Lung microvascular endothelial cell (primary cell): ENCODE results near the gene RILP. TPM values are rescaled to one million over a fixed set of nuclear protein-coding genes. Genes with fewer than 3 reads are reported as not detected.

Experiments used
- DNase-seq, 2 donors: peaks; one replicate each; pipeline versions ENCODE4 v3.0.0 to v3.0.0-alpha.2; 2010; ENCODE audit warnings: low read depth in 2 of 2
- total RNA-seq: library from RNA; depleted of rRNA; stranded (reverse); fragments of >200 nt; gene quantifications from 2 replicates; pipeline ENCODE4 v1.2.1, GENCODE V29; 2014

RILP gene
- total RNA-seq, 1 donor from 2014 or later: 12.5 TPM

DNA sequence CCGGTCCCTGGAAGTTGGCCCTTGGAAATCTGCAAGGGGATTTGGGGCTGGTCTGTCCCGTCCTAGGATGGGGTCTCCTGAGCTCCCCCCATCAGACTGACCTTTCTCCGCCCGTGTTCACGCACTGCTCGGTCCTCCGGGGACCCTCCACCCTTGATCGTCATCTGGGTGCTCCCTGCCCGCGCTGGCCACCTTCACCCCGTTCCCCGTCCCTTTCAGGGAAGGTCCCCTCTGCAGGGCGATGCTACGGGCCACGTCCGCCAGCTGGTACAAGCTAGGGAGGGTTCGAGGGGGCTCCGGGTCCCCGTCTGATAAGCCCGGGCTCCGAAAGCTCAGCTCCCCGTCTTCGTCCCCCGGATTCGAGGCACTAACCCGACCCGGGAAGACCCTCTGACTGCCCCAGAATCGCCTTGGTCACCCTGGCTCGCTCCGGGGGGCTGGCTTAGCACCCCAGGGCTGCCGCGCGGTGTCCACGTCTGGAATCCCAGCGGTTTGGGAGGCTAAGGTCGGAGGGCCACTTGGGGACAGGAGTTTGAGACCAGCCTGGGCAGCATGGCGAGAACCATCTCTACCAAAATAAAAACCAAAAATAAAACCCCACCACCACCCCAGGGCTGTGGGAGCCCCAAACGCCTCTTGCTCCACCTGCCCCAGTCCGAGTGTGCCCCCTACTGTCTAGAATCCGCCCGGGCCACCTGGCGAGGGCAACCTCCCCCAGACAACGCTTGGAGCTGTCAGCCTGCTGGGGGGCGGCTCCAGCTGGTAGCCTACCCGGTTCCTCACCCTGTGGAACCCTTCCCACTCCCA is 20.0 kb downstream of the RILP start:
- peak; percentile 61 to 79 for DNase-seq

DNA sequence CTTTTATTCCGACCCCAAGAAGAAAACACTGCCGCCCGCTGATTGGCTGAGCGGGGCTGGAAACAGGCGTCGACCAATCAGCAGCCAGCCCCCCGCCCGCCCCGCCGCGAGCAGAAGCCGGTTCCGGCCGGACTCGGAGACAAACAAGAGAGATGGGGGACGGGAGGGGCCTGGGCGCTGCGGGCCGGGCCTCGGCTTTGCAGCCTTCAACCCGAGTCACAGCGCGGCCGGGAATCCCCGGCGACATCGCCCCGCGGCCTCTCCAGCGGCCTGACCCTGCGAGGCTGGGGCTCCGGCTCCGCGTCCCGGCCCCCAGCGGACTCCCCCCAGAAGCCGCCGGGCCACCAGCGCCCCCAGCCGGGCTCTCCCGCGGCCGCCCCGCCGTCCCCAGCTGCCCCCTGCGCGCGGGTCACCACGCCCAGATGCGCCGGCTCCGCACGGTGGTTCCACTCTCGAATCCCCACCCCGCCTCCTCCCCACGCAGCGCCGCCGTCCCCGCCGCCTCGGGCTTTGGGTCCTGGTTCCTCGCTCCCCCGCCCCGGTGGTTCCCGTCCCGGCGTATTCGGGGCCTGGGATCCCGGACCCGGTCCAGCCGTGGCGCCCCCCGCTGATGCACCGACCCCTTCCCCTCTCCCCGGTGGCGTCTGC is 20.7 kb downstream of the RILP start:
- peak; percentile 96 for DNase-seq

DNA sequence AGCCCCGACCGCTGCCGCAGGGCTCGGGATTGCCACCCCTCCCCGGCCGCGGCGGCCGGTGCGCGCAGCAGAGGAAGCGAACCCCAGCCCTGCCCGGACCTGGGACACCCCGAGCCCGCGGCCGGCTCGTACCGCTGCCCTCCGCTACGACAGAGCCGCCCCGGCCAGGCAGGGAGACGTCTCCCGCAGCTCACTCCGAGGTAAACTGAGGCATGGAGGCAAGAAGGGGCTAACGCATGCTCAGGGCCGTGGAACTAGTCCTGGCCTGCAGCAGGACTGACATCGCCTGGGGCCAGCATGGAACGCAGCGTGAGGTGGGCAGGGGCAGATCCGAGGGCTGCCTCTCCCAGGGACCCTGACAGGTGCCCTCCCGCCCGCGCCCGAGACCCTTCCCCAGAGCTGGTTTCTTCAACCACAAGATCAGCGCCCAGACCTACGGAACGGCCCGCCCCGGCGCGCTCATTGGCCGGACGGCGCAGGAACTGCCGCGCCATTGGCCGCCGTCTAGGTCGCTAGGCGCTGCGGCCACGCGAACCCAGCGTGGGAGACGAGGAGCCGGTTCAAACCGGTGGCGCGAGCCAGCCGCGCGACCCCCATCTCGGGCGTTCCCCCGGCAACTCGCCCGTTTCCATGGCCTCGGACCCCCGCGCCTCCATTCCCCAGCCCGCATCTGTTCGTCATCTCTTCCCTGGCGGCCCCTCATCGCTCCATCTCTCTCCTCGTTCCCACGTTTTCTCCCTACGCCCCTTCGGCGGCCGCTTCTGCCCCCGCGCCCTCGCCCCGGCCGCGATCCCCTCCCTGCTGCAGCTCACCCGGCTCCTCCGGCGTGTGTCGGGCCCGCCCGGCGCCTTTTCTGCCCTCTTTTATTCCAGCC is 21.4 kb downstream of the RILP start, which contains the start of gene SLC43A2:
TSS of gene SLC43A2 (minus strand) at position 853 of the 874 bp plus-strand sequence. CDS start 960 bp downstream, outside the sequence.
- peak; percentile 87 to 91 for DNase-seq

DNA sequence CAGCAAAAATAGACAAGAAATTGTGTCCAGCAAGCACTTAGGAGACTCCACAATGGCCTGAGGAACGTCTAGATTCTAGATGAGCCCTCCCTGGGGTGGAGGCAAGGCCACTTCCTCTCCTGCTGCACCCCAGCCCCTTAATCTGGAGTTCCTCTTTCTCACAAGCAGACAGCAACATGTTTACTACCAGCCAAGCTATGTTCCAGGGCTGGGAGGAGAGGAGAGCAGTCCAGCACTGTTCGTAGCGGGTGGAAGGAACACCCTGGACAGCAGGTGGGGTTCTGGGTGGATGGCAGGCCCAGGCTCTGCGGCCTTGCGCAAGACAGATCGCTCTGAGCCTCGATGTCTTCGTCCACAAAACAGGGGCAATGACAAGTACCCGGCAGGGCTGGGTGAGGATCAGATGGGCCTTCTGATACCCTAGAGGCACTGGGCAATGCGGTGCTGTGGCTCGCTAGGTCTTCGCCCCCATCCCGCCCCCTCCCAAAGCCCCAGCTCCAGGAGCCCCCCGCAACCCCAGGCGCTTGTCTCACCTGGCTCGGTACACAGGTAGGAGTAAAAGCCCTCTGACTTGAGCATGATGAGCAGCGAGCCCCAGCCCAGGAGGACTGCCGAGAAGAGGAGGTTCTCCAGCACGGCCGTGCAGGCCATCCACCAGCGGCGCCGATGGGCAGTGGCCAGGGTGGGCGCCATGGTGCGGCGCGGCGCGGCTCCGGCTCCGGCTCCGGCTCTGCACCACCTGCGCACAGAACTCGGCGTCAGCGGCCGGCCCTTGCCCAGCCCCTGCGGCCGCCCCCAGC is 22.3 kb downstream of the RILP start:
- peak; percentile 20 to 36 for DNase-seq

DNA sequence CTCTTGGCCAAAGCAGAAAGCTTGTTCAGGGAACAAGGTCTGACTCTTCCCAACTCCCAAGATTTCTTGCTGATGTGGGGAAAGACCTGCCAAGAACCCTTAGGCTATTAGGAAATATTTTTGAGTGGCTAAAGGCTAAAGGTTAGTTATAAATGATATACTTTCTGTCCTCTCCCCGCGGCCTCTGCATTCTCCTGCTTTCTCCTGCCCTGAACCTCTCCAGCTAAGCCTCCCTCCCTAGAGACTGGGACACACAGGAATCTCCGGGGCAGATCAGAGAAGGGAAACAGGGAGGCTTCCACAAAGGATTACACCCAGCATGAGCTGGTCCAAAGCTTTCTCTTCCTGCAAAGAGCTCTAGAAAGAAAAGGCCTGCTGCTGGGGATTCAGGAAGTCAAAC is 23.3 kb downstream of the RILP start:
- peak in 1 of 2 donors; percentile 15 for DNase-seq

DNA sequence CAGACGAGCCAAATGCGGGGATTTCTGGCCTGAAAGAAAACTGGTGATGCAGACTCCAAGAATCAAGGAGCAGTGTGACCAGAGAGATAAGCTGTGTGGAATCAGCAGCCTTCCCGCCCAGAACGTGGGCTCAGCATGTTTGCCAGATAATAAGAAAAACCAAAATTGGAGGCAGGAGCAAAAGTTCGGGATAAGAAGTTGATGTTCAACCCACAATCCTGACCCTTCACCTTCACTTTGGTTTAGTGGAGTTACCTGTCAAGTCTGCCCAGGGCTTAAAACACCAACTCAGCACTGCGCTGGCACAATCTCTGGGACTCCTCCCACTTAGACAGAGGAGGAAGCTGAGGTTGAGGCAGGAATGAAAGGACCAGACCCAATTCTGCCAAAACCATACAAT is 24.1 kb downstream of the RILP start:
- peak in 1 of 2 donors; percentile 18 for DNase-seq

DNA sequence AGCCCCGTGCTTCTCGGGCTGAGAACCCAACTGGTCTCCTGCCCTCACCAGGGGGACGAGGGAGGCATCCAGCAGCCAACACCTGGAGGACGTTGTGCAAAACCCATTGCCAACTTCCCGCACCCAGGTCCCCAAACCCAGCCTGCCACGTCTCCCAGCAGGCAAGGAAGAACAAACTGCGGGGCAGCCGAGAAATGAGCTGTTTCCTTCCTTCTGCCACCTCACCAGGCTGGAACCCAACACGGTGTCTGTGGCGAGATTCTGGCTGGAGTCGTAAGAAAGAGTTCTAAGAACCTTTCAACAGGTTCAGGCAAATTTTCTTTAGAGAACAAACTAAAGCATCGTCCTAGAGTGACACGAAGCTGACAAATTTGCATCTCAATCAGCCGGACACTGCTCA is 24.6 kb downstream of the RILP start:
- peak in 1 of 2 donors; percentile 59 for DNase-seq

DNA sequence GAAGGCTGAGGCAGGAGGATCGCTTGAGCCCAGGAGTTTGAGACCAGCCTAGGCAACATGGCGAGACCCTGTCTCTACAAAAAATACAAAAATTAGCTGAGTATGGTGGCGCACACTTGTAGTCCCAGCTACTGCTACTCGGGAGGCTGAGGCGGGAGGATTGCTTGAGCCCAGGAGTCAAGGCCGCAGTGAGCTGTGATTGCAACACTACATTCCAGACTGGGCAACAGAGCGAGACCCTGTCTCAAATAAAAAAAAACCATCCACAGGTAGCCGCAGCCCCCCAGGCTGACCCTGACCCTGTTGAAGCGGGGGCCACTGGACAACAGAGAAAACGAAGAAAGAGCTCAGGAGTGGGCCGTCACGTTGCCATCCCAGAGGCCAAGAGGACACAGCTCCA is 25.0 kb downstream of the RILP start:
- DNase-seq: no peak

DNA sequence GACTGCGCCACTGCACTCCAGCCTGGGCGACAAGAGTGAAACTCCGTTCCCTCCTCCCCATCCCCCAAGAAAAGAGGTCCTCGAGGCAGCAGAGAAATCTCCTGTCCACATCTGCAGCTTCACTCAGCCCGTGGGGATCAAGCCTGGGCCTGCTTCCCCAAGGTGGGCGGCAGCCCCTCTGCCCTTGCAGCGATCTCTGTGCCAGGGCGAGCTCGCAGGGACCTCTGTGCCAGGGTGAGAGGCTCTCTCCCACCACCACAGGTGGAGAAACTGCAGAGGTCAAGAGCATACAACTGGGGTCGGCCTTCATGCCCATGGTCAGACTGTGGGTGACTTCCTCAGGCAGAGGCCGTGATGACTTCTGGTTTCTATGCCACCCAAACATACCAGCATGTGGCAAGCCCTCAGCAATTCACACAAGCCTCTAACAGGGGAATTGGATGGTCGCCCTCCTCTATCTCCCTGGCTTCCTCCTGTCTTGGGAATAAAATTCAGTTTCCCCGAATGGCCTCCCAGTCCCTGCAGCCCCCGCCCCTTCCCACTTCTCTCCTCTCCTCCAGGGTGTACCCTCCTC is 26.5 kb downstream of the RILP start:
- no peak for DNase-seq

DNA sequence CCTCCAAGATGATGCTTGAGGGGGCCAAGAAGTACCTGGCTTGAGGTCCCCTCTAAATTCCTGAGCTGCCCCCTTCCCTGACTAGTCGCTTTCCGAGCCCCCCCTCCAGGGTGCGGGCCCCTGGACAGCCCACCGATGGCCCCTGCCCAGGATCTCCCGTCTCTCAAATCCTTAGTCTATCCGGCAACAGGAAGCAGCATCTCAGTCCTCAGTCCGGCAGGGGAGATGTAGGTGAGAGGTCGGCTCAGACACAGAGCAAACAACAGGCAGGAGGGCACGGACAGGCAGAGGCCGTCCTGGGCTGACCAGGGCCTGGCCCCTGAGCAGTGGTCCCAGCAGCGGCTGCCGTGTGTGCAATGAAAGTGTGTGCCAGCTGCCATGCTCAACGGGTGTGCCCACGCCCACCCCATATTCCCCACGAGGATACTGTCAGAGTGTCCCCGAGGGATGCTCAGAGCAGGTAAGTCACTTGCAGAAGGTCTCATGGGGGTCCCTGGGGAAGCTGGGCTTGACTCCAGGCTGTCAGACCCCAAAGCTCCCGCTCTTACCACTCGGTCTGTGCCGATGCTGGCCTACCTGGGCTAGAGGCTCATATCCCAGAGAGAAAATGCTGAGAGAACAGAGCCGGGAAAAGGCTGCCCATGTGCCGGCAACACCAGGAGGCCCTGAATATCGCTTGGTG is 28.3 kb downstream of the RILP start:
- DNase-seq: peak in 1 of 2 donors; percentile 65

DNA sequence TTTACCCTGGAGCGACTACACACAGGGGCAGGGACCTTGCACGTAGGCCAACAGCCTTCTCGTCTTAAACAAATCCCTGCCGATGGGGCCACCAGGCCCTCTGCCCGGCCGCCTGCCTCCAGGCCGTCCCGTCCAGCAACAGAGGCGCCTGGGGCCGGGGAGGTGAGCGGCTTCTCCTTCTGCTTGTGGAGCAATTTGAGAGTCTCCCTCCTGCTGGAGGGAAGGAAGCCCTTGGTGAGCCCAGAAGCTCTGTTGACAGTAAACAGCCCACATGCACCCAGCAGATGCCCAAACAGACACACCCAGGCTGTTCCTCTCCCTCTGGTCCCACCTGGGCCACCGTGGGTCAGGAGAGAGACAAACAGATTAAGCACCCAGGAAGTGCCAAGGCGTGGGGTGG is 29.2 kb downstream of the RILP start:
- no peak for DNase-seq

DNA sequence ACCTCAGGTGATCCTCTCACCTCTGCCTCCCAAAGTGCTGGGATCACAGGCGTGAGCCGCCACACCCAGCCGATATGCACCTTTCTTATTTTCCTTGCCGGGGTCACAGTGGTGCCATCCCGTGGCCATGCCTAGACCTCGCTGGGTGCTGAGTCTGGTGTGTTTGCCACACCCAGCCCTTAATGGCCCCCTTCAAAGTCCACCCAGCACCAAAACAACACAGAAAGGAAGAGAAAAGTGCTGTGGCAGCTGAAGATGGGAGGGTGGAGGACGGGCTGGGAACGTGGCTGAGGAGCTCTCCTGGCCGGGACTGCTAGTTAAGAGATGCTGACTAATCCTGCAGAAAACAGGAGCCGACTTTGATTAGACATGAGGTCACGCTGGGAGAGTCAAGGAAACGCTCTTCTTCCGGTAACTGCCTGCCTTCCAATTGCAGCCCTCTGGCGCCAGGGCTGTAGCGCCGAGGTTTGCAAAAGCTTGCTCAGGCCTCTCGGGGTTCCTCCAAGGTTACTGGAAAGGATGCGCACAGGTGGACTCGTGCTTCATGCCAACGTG is 32.0 kb downstream of the RILP start:
- DNase-seq: peak; percentile 21 to 90

DNA sequence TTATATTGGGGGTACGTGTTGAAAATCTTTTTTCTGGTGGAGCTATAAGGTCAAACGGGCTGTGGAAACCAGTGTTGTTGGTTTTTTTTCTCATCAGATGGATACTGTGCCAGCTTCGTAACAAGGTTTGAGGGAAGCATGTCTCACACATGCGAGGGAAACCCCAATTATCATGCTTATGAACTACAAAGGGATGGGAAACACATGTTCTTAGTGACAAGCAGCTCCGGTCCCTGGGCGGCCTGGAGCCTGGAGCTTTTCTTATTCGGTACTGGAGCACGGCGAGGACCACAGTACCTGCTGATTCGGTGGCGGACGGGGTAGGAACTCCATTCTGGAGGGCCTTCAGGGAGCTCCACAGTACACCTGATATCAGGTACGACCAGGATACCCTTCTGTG is 33.6 kb downstream of the RILP start:
- no peak for DNase-seq

DNA sequence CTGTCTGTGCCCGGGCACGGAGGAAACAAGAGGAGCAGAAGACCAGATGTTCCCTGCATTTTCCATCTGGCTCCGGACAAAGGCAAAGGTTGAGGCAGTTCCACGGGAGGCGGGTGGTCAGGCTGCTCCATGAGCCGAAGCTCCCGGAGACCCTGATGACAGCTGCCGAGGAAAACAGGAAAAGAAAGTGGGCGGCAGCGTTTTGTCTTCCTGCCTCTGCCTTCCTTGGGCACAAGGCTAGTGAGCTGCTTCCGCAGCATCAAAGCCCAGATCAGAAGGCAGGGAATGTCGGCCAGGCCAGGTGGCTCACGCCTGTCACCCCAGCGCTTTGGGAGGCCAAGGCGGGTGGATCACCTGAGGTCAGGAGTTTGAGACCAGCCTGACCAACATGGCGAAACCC is 37.3 kb downstream of the RILP start:
- peak; percentile 53 to 62 for DNase-seq

DNA sequence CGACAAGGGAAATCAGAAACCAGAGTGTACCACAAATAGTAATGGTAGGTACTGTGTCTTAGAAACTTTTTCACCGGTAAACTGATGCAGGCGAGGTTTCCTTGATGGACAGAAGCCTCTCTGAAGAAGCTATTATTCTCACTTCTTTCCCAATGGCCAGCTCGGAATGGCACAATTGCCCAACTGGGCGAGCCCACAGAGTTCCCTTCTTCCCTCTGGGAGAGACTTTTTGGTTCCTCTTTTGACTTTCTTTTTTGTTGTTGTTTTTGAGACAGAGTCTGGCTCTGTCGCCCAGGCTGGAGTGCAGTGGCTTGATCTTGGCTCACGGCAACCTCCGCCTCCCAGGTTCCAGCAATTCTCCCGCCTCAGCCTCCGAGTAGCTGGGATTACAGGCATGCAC is 38.0 kb downstream of the RILP start:
- no peak for DNase-seq

DNA sequence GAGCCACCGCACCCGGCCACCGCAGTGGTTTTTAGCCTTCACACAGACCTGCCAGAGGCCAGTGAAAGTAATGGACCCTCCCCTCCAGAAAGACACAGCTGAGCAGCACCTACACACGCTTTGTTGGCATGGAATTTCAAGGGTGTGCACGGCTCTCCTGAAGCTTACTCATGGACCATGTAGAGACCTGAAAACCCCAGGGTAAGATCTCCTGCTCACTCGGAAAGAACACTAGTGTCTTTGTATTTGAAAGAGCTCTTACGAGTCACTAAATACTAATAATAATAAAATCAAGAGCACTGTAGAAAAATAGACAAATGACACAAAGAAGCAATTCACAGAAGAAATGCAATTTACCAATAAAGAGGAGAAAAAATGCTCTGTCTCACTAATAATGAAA is 41.0 kb downstream of the RILP start:
- DNase-seq: no peak

DNA sequence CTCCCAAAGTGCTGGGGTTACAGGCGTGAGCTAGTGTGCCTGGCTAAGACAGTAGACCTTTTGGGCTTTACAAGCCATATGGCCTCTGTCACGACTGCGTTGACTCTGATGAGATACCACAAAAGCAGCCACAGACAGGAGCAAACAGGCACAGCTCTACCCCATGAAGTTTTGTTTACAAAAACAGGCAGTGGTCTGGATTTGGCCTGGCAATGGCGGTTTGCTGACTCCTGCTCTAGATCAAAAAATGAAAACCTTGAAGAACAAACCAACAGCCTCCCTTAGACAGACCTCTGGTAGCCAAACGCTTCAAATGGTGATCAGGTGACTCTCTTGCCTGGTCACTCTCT is 41.7 kb downstream of the RILP start:
- no peak for DNase-seq

DNA sequence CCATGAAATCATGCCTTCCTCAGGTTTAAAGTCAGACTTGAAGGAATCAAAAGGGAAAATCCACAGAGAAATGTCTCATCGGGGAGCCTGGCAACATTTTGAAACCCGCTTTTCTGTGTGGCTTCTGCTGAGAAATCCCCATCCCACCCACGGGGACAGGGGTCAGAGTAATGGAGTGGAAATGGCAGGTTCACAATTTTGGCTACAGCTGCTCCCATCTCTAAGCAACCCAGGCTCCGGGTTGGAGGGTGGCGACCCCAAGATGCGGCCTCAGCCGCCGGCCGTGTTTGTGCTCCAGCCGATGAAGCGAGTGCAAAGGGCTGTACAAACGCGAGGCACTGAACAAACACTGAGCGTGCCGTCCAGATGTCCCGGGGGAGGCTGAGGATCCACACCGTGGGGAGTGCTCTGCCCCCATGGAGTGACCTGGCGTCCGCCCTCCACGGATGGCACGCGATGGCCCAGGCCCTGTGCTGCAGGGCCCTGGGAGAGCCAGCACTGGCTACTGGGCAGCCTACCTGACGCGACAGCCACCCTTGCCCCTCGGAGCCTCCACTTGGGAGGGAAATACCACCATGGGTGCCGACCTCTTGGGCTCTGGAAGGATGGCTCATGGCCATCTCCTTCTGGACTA is 43.2 kb downstream of the RILP start:
- DNase-seq: no peak

DNA sequence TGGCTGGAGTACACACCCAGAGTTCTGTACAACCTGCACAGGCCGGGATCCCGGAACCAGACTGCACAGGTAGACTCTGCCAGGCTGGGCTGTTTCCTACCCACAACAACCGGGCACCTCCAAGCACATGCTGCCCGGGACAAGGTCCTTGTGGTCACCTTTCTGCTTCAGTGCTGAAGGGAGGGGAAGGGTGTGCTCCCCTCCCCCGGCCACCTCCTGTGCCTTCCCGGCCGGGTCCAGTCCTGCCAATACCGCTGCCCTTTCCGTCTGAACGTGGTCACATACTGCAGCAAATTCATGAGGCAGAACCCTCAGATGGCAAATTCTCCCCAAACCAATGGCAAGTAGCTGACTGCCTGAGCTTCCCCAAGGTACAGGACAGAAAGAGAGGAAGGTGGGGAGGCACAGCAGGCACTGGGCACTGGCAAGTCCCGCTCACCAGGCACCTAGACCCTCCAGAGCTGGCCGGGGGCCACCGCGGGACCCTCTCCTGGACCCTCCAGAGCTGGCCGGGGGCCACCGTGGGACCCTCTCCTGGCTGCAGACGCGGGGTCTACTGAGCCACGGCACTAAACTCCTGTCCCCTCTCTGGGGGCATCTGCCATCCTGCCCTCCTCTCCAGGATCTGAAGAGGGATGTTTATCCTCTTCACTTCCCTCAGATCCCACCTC is 43.9 kb downstream of the RILP start:
- DNase-seq: no peak
